K562 (cell line): ENCODE data around the gene IFNGR1. TPM values are rescaled to one million over a fixed set of nuclear protein-coding genes. Genes with fewer than 3 reads are reported as not detected.

ENCODE experiments used
- ARHGAP35 ChIP-seq: fragments of 450-650 bp; IDR thresholded peaks from 2 replicates; pipeline ENCODE4 v1.6.1; 2018; ENCODE audit not compliant: partially characterized antibody
- FOSL1 ChIP-seq: fragments of 200-800 bp; sonication (Bioruptor generic); conservative IDR thresholded peaks from 2 replicates; pipeline ENCODE4 v1.6.1; 2016; ENCODE audit warnings: missing genetic modification characterization, missing compliant biosample characterization
- FOXJ2 ChIP-seq: fragments of 200-800 bp; sonication (Bioruptor generic); IDR thresholded peaks from 2 replicates; pipeline ENCODE4 v1.6.1; 2016; ENCODE audit warnings: missing genetic modification characterization, missing compliant biosample characterization
- FOXK2 ChIP-seq, 2 experiments: fragments of 450-650 bp; IDR thresholded peaks in 1 of 2; conservative IDR thresholded peaks in 1 of 2; 2 replicates each; pipeline ENCODE4 v1.6.1; 2016; ENCODE audit warnings: low read depth in 2 of 2, mild to moderate bottlenecking in 1 of 2
- NR2C2 ChIP-seq, 2 experiments: fragments of 200-800 bp in 1 of 2; sonication (Bioruptor generic) in 1 of 2; sonication (generic) in 1 of 2; formaldehyde crosslinking in 1 of 2; IDR thresholded peaks; 2 replicates each; pipeline versions ENCODE4 v1.6.1 to v1.8.0; 2016 to 2022; ENCODE audit warnings: mild to moderate bottlenecking in 1 of 2, missing compliant biosample characterization in 1 of 2, missing genetic modification characterization in 1 of 2, missing genetic modification reagents in 1 of 2
- SREBF2 ChIP-seq: sonication (generic); formaldehyde crosslinking; IDR thresholded peaks from 2 replicates; pipeline ENCODE4 v1.4.0; 2020; ENCODE audit warnings: mild to moderate bottlenecking, missing genetic modification reagents
- polyA plus RNA-seq, 8 experiments: library from polyadenylated mRNA; depleted of rRNA in 4 of 8; stranded (reverse) in 5 of 8; unstranded in 3 of 8; fragments of >200 nt; fragmentation: Nextera tagmentation in 2 of 8; fragmentation: Illumina TruSeq in 1 of 8; extraction: Ambion mirVana in 2 of 8; extraction: Trizol in 1 of 8; gene quantifications; 2 replicates each; pipeline versions ENCODE4 v1.2.1 to v1.2.3, GENCODE V29; 2011 to 2014; ENCODE audit warnings: inconsistent platforms in 1 of 8, missing spikeins in 1 of 8
- total RNA-seq, 7 experiments: library from RNA; depleted of rRNA in 6 of 7; stranded (reverse); fragments of >200 nt in 6 of 7; fragmentation: Illumina TruSeq in 2 of 7; extraction: Trizol in 2 of 7; gene quantifications; 2 replicates each; pipeline versions ENCODE4 v1.2.1 to v1.2.3, GENCODE V29; 2011 to 2021; ENCODE audit warnings: low replicate concordance in 1 of 7
- TF ChIP-seq, protein P1 (sequence below): fragments of 250-450 bp; sonication (Bioruptor Pico); IDR thresholded peaks from 2 replicates; pipeline ENCODE4 v1.4.0; 2020
- TF ChIP-seq, protein P2 (sequence below): fragments of 250-450 bp; sonication (Bioruptor Pico); IDR thresholded peaks from 2 replicates; pipeline ENCODE4 v1.4.0; 2020; ENCODE audit warnings: borderline replicate concordance
- TF ChIP-seq, protein P3 (sequence below), 2 experiments: fragments of 450-650 bp; formaldehyde crosslinking in 1 of 2; IDR thresholded peaks; 2 replicates each; pipeline versions ENCODE4 v1.4.0 to v1.6.1; 2014 to 2020; ENCODE audit warnings: mild to moderate bottlenecking in 2 of 2, borderline replicate concordance in 1 of 2, low read depth in 1 of 2

The IFNGR1 gene
- total and polyA plus RNA-seq, 9 of the 15 experiments (the other 6 are each of a cell fraction or from before 2014, with no cell fraction given) = 14.7 to 47.0 (median 26.7) TPM

DNA sequence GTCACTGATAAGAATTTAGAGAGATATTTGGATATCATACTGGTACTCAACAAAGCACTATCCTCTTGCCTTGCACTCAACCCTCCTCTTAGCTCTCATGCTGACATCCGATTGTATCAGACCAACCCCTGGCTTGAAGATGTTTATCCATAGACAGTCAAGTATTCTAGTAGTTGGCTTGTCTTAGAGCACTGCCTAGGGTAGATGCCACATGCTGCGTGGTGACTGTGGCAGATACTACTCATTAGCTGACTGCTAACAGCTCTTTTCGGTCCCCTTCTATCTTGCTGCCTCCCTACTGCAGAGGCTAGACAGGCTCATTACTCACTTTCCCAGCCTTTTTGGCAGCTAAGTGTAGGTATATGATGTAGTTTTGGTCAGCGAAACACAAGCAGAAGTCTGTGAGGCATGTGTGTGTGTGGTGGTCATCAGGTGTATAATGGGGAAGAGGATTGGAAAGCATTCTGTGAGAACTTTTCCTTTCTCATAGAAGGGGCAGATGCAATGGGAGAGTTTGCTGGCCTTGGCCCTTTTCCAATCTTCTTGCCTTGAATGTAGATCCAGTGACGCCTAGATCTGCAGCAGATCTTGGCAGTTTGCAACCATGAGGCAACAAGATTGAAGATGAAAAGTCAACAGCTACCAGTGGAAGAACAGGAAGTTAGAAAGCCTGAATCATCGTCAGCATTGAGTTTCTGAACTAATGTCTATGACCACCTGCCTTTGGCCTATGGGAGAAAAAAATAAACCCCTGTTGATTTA lies 4.4 kb upstream of the IFNGR1 start (continued):
- TF ChIP-seq, protein P1, sequence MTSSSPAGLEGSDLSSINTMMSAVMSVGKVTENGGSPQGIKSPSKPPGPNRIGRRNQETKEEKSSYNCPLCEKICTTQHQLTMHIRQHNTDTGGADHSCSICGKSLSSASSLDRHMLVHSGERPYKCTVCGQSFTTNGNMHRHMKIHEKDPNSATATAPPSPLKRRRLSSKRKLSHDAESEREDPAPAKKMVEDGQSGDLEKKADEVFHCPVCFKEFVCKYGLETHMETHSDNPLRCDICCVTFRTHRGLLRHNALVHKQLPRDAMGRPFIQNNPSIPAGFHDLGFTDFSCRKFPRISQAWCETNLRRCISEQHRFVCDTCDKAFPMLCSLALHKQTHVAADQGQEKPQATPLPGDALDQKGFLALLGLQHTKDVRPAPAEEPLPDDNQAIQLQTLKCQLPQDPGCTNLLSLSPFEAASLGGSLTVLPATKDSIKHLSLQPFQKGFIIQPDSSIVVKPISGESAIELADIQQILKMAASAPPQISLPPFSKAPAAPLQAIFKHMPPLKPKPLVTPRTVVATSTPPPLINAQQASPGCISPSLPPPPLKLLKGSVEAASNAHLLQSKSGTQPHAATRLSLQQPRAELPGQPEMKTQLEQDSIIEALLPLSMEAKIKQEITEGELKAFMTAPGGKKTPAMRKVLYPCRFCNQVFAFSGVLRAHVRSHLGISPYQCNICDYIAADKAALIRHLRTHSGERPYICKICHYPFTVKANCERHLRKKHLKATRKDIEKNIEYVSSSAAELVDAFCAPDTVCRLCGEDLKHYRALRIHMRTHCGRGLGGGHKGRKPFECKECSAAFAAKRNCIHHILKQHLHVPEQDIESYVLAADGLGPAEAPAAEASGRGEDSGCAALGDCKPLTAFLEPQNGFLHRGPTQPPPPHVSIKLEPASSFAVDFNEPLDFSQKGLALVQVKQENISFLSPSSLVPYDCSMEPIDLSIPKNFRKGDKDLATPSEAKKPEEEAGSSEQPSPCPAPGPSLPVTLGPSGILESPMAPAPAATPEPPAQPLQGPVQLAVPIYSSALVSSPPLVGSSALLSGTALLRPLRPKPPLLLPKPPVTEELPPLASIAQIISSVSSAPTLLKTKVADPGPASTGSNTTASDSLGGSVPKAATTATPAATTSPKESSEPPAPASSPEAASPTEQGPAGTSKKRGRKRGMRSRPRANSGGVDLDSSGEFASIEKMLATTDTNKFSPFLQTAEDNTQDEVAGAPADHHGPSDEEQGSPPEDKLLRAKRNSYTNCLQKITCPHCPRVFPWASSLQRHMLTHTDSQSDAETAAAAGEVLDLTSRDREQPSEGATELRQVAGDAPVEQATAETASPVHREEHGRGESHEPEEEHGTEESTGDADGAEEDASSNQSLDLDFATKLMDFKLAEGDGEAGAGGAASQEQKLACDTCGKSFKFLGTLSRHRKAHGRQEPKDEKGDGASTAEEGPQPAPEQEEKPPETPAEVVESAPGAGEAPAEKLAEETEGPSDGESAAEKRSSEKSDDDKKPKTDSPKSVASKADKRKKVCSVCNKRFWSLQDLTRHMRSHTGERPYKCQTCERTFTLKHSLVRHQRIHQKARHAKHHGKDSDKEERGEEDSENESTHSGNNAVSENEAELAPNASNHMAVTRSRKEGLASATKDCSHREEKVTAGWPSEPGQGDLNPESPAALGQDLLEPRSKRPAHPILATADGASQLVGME (CRISPR knock-in tag) = peak; percentile 38; the same call in 1 of the 2 replicates
- TF ChIP-seq, protein P2, sequence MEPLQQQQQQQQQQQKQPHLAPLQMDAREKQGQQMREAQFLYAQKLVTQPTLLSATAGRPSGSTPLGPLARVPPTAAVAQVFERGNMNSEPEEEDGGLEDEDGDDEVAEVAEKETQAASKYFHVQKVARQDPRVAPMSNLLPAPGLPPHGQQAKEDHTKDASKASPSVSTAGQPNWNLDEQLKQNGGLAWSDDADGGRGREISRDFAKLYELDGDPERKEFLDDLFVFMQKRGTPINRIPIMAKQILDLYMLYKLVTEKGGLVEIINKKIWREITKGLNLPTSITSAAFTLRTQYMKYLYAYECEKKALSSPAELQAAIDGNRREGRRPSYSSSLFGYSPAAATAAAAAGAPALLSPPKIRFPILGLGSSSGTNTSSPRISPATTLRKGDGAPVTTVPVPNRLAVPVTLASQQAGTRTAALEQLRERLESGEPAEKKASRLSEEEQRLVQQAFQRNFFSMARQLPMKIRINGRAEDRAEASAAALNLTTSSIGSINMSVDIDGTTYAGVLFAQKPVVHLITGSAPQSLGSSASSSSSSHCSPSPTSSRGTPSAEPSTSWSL (CRISPR knock-in tag) = 0 out of 2 replicates have a peak, but pooled peaks have one; percentile 45
- TF ChIP-seq FOSL1 (tag) (peak; percentile 78), ARHGAP35 (no peak), FOXJ2 (tag) (peak; percentile 89), NR2C2 (CRISPR knock-in tag; IDR thresholded peaks at IDR 0.05) (no peak), NR2C2 (tag; IDR thresholded peaks at IDR 0.05) (peak; percentile 66; the same call in 1 of the 2 replicates), FOXK2 (conservative IDR thresholded peaks at IDR 0.05 in 1 of 2, IDR thresholded peaks at IDR 0.05 in 1 of 2; ENCODE audit: low read depth in 2 of 2) (peak; percentile 88 to 89), SREBF2 (no peak)
- TF ChIP-seq, protein P3, sequence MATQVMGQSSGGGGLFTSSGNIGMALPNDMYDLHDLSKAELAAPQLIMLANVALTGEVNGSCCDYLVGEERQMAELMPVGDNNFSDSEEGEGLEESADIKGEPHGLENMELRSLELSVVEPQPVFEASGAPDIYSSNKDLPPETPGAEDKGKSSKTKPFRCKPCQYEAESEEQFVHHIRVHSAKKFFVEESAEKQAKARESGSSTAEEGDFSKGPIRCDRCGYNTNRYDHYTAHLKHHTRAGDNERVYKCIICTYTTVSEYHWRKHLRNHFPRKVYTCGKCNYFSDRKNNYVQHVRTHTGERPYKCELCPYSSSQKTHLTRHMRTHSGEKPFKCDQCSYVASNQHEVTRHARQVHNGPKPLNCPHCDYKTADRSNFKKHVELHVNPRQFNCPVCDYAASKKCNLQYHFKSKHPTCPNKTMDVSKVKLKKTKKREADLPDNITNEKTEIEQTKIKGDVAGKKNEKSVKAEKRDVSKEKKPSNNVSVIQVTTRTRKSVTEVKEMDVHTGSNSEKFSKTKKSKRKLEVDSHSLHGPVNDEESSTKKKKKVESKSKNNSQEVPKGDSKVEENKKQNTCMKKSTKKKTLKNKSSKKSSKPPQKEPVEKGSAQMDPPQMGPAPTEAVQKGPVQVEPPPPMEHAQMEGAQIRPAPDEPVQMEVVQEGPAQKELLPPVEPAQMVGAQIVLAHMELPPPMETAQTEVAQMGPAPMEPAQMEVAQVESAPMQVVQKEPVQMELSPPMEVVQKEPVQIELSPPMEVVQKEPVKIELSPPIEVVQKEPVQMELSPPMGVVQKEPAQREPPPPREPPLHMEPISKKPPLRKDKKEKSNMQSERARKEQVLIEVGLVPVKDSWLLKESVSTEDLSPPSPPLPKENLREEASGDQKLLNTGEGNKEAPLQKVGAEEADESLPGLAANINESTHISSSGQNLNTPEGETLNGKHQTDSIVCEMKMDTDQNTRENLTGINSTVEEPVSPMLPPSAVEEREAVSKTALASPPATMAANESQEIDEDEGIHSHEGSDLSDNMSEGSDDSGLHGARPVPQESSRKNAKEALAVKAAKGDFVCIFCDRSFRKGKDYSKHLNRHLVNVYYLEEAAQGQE (IDR thresholded peaks at IDR 0.05; ENCODE audit: borderline replicate concordance) = peak; percentile 46; the same call in 1 of the 2 replicates
- TF ChIP-seq, protein P3 (CRISPR knock-in tag; IDR thresholded peaks at IDR 0.05; ENCODE audit: low read depth) = 0 out of 2 replicates have a peak, but pooled peaks have one; percentile 43
